GM19351 (cell line): Measurements from ENCODE around the gene IQCC.
A peak's percentile ranks its signal among the peaks of the same experiment; 100 is the strongest.

ENCODE experiments used
- ATAC-seq: cut with Tn5 transposase; IDR thresholded peaks from one replicate; pipeline ENCODE4 v1.9.1; 2021; ENCODE audit warnings: mild to moderate bottlenecking, moderate library complexity; ENCODE audit not compliant: unreplicated experiment

The IQCC gene

DNA sequence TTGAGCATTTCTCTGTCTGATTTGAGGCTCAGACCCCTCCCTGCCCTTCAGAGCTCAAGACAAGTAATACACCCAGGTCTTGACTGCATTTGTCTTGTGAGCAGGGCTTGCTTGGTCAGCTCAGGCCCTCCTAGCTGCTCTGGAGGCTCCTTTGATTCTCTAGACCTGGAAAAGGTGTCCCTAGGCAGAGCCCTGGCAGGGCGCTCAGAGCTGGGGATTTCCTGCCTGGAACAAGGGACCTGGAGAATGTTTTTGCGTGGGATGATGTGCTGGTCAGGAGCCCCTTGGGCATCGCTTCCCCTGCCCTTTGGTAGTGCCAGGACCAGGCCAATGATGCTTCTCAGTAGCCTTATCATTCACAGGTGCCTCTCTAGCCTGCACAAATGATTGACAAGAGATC, 9.9 kb upstream of the IQCC start:
- no peak for ATAC-seq

DNA sequence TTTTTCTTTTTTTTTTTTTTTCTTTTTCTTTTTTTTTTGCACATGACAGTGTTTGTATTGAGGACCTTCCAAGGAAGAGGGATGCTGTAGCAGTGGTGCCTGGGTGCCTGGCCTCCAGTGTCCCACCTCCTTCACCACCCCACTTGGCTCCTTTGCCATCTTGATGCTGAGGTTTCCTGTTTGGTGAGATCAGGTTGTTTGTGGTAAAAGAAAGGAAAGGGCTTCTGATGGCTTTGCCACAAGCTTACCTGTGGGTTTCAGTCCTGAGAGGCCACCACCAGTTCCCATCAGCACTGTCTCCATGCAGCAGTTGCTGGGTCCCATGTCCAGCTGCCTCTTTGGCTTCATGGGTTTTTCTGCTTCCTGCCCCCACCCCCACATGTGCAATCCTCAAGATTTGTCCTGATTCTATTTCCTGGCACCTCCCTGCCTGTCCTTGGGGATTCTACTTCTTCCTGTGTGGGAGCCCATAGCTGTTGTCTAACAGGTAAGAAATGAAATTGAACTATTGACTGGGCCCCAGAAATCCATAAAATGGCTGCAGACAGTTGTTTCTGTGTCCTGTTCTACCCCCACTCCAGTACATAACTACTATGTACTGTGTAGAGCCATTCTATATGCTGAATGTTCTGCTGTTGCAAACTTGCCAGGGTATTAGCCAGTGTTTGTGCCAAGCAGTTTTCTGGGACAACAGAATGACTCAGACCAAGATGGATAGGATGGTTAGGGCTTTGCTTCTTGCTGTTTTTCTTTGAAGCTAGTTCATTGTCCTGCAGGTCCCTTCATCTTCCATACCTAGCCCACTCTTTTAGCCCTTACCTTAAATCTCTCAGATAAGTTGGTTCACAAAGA, 9.3 kb upstream of the IQCC start:
- no peak for ATAC-seq

DNA sequence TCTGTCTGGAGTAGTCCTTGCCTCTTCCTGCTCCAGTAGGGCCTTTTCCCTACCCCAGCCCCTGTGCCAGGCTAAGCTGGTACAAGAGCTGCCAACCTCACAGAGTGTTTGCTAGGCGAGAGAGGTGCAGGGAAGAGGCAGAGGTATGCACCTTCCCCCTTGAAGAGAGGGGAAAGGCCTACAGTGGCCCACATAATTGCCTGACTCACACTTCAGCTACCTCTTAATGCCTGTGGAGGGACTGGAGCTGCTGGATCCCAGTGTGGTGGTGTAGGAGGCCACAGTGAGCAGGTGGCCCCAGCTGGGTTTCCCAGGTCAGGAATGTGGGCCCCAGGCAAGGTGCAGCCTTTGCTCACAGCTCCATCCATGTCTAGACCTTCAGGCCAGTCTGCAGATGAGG, 8.4 kb upstream of the IQCC start:
- ATAC-seq: no peak

DNA sequence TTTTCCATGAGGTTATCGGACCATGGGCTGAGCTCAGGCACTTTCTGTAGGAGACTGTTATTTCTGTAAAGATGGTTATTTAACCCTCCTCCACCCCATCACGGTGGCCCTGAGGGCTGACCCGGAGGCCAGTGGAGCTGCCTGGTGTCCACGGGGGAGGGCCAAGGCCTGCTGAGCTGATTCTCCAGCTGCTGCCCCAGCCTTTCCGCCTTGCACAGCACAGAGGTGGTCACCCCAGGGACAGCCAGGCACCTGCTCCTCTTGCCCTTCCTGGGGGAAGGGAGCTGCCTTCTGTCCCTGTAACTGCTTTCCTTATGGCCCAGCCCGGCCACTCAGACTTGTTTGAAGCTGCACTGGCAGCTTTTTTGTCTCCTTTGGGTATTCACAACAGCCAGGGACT, 7.6 kb upstream of the IQCC start:
- ATAC-seq: no peak

DNA sequence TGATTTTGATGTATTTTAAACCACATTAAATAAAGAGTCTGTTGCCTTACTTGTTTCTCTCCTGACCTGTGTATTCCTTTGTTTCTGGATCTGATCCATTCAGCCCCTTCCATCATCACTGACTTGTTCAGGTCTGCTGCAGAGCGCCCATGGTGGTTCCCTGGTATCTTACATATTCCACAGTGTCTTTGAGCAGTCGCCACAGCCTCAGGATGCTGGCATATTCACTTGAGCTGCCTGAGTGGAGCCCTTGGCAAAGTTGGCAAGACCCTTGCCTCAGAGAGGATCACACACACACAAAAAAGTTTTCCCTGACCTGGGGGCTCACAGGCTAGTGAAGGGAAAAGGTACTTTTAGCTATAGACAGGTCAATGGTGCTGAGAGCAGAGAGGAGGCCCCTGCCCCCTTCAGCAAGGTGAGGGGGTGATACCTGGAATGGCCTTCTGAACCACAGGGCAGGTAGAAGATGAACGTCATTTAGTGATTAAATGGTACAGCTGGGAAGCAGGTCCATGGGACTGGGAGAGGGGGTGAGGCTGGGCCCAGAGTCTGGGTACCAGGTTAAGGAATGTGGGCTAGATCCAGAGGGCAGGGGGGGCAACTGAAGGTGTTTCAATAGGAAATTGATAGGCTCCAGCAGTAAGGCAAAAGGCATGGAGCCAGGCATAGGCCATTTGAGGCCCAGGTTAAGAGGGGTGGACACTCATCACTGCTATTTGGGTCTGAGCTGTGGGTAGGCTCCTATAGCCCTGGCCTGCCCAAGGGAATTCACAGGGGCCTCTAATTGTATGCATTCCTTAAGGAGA, 7.0 kb upstream of the IQCC start:
- ATAC-seq: no peak

DNA sequence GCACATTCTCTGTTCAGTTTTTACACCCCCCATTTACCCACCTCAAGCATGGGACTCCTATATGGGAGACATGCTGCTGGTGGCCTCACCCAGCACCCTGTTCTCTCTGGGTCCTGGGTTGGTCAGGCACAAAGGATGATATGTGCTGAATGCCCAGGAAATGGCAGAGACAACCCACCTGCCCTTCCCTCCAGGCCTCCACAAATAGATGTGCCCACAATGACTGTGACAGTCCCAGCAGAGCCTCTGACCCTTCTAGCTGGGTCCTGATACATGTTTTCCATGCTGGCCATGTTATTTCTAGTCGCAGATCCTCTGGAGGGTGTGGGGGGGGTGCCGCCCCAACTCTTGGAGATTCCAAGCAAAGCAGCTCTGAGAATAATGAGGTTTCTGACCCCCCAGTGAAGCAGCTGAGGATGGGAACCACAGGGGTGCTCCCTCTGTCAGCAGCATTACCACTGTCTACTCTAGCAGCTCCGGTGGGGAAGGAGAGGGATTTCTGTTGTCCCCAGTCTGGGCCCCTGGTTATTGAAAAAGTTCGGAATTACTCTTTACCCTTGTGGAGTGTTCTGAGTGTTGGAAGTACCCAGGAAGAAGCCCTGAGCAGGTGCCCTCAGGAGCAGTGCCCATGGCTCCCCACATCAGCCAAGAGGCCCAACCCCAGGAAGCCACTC, 6.3 kb upstream of the IQCC start:
- no peak for ATAC-seq

DNA sequence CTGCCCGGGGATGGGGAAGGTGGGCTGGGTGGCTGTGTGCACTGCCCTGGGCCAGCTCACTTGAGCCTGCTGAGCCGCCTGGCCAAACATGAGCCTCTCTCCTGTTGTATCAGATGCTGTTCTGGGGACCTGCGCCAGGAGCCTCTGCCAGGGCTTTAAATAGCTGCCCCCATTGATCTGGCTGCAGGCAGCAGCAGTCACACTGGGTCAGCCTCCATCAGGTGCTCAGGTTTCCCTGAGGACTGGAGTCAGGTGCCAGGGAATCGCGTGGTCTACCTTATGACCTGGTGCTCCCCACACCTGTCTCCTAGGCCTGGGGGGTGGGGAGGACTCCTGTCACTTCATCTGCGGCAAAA, 5.8 kb upstream of the IQCC start:
- no peak for ATAC-seq

DNA sequence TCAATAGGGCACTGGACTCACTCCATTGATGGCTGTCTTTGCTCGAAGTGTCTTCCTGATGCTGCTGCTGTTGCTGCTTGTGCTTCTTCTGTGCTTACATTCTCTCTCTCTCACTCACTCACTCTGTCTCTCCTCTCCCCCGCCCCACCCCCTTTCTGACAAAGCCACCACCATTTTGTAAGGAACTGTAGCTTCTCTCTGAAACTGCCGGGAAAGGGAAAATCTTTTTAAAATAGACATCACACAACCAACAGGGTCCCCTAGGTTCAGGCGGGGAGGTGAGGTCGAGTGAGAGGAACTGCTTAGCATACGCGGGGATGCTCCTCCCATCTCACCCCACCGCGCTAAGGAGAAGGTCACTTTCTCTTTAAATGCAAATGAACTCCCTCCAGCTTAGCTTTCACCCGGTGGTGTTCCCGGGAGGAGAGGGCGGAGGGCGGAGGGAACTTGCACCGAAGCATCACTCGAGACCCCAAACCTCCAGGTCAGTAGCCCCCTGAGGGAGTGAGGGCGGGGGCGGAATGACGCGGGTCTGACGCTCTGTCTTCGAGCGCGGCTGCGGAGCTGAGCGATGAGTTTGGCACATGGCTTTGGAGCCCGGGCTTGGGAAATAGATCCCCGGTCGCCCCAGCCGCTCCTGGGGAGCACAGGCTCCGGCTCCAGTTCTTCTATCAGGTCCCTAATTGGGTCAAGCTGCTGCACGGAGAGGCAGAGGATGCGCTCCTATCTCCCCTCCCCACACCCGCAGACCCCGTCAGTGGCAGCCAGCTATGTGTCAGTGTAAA, 5.1 kb upstream of the IQCC start, which contains the start of gene CCDC28B:
Gene CCDC28B, plus strand, starts transcription at position 370 of the 785 bp plus-strand sequence. CDS start 1,341 bp downstream, outside the sequence.
- no peak for ATAC-seq

DNA sequence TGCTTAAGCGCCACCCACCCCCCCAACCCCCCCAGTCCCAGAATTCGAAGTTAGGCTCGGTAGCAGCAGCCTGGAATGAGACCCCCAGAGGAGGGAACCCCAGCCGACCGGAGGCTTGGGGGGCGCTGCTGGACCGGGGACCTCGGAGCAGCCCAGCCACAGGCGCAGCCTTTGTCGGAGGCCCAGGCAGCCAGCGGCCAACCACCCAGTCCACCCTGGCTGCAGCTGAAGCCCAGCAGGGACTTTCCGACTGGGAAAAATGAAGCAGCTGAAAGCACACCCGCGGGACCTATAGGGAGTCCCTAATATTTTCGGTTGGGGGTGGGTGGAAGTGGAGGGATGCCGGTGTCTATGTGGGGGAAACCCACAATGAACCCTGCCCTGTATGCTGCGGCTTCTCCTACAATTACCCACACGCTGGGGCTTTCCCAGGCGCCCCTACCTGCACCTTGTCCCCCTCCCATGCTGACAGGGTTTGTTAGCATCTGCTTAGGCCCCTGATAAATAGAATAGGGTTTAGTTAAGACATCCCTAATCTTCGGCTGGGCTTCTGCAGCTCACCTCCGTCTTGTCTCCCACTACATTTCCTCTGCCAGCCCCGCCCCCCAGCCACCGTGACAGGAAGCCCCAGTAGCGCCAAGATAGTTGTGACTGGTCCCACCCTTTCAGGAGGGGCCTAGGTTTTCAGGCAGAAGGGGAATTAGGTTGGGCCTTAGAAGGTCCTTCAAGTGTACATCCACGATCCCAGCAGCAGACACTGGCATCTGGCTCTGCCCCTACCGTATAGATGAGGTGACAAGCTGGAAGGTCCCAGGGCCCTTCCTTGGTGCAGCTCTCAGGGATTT, 4.2 kb upstream of the IQCC start:
- peak; percentile 34 for ATAC-seq

DNA sequence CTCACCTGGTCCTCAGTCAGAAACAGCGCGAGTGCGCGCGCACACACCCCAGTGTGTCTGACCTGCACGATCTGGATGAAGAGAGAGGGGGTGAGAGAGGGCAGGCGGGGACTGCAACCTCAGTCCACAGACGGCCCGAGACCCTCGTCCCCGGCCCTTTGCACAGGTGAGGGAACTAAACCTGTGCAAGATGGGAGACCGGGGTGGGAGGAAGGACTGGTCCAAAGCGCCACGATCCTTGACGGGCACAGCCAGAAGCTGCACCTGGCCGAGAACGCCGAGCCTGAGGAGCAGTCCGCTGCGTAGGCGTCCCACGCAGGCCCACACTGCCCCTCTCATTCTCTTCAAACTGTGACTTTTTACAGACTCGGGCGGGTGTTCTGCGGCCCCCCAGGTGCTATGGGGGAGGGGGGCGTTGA, 519 bp upstream of the IQCC start:
- ATAC-seq: no peak

DNA sequence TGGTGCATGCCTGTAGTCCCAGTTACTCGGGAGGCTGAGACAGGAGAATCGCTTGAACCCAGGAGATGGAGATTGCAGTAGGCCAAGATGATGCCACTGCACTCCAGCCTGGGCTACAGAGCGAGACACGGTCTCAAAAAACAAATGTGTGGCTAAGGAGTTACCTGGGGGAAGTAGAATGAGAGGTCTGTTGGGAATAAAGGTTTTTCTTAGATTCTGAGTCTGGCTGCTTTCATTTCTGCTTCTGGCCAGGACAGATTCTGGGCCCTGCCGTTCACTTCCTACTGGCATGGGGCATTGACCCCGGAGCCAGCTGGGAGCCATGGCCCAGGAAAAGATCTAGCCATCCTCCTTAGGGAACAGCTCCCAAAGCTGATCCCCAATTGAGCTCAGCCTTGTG, 3.0 kb downstream of the IQCC start:
- ATAC-seq: no peak

DNA sequence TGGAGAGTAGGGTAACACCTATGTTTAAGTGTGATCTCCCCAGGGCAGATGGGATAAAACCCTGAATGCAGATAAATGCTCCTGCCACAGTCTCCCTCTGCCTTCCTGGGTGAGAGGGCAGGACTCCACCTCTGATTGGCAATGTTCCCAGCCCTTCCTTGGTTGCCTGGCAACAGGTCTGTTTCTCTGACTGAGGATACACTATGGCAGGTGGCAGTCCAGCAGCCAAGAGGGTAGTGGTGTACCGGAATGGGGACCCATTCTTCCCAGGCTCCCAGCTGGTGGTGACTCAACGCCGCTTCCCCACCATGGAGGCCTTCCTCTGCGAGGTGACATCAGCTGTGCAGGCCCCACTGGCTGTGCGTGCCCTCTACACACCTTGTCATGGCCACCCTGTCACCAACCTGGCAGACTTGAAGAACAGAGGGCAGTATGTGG, 3.4 kb downstream of the IQCC start, which contains the start of gene DCDC2B:
Gene DCDC2B, plus strand, starts transcription at position 199 of the 438 bp plus-strand sequence. Its CDS starts 5 bp downstream, at position 204.
- no peak for ATAC-seq

DNA sequence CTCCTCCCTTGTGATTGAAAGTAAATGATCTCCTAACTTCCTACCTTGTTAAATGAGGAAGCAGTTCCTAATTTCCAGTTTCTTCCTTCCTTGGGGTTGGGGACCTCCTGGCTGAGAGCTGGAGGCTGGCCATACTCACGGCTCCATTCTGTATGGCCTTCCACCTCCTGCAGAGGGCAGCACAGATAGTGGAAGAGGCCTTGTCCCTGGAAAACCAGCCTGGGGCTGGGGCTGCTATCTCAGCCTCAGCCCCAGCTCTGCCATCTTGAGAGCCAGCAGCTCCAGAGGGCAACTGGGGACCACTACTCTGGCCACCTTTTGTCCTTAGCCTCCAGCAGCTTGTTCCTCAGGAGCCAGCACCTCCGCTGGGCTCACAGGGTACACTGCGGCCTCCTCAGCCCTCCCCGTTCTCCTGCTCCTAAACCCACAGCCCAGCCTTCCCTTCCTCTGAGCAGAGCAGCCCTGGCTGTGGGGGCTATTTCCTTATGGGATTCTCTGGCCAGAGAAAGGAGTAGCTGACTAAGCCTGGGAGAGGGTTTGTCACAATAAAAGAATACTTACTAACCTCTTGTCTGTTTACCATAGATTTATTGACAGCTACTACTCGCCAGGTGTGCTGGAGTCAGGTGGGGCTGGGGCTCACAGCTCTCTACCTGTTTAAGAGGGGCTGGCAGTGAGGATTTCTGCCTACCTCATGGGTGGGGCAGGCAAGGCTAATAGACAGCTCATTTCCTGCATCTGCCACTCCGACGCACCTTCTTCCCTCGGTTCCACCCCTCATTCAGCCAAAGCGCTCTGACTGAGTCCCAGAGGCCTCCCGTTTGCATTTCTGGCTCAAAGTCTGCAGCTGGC, 10.4 kb downstream of the IQCC start:
- ATAC-seq: no peak

DNA sequence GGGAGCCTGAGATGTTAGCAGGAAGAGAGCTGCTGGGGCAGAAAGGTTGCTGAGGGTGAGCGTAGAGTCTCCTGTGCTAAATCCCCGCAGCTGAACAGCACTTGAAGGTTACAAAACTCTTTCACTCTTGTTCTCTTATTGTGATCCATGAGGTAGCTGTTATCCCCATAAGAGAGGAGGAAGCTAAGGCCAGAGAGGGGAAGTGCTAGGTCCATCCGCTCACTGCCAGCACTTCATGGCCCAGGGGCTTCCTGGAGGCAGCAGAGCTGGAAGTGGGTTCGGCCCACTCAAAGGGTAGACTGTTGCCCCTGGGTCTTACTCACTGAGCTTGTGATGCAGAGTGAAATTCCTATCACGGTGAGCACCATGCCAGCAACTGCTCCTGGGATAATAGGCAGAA, 11.1 kb downstream of the IQCC start:
- ATAC-seq: no peak

DNA sequence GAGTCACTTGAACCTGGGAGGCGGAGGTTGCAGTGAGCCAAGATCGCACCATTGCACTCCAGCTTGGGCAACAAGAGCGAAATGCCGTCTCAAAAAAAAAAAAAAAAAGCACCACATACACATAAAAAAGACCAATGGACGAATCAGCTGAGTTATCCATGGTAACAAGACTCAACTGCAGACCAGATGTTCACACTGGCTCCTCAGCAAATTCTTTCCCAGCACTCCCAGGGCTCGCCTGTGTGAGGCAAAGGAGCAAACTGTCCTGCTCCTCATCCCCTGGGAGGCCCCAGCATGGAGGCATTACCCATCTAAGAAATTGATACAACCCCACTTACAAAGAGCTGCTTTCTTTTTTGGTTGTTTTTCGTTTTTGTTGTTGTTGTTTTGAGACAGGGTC, 13.6 kb downstream of the IQCC start:
- no peak for ATAC-seq

DNA sequence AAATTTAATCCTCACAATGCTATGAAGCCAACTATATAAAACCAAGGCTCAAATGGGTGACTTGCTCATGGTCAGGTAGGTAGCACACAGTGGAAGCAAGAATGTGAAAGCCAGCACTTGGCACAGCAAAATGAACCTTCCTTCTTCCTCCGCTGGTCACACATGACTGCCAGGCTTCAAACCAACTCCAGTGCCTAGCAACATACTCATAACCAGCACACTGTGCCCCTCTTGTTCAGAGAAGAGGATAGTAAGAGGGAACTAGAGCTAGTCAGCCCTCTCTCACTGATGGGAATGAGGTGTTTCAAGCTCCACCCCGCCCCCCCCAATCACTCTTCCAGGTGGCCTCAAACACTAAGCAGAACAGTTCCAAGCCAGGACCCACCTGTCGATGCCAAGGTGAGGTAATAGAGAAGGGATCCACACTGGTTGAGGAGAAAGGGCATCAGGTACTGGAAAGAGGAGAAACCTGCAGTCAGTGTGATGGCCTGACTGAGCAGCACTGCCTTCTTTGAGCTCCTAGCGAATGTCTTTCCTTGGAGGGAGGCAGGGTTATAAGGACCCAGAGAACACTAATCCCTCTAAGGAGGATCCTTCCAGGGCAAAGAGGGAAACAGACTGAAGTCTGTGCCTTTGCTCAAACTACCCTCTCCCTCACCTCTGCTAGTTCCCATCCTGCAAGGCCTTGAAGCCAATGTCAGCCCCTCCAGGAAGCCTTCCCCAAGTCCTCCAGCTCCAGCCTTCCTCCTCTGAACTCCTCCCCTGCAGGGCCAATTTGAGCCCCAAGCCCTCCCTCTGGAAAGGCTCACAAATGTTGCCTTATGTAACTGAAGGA, 15.5 kb downstream of the IQCC start:
- no peak for ATAC-seq

DNA sequence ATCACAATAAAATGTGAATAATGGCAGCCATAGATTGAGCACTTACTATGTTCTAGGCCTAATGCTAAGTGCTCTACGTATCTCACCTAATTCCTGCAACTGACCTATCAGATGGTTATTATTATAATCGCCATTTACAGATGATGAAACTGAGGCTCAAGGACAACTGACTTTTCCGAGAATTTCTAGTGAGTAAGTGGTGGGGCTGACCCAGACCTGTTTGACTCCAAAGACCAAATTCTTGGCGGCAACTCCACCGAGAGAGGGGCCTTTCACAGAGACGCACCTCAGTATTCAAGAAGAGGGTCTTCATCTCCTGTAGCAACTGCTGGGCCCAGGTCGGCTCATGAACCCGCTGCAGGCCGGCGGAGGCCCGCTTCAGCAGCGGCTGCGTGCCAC, 16.1 kb downstream of the IQCC start:
- no peak for ATAC-seq
